Stomach smooth muscle (tissue), 2 donors: ENCODE measurements around the gene ANAPC1.
"Not testable (repeated sequence)": the region's sequence is repeated elsewhere in the genome, so short reads cannot be mapped to it uniquely, and the experiment has no call there.

Experiments used
- H3K27ac ChIP-seq: one replicate; pipeline ENCODE4 v1.7.0; 2013; ENCODE audit warnings: mild to moderate bottlenecking, low read length, inconsistent platforms
- H3K27me3 ChIP-seq, 2 donors: one replicate each; pipeline ENCODE4 v1.7.0; 2013; ENCODE audit warnings: low read length in 2 of 2; ENCODE audit not compliant: insufficient read depth in 2 of 2, control insufficient read depth in 1 of 2
- H3K36me3 ChIP-seq, 2 donors: one replicate each; pipeline ENCODE4 v1.7.0; 2013; ENCODE audit warnings: low read length in 2 of 2; ENCODE audit not compliant: control insufficient read depth in 2 of 2, insufficient read depth in 2 of 2
- H3K4me1 ChIP-seq: one replicate; pipeline ENCODE4 v1.7.0; 2013; ENCODE audit warnings: low read length; ENCODE audit not compliant: control insufficient read depth, insufficient read depth
- H3K4me3 ChIP-seq, 2 donors: one replicate each; pipeline ENCODE4 v1.7.0; 2013; ENCODE audit warnings: low read length in 2 of 2
- H3K9ac ChIP-seq, 2 donors: one replicate each; pipeline ENCODE4 v1.7.0; 2013; ENCODE audit warnings: low read length in 2 of 2, mild to moderate bottlenecking in 1 of 2
- H3K9me3 ChIP-seq, 2 donors: one replicate each; pipeline ENCODE4 v1.7.0; 2013; ENCODE audit warnings: low read length in 2 of 2; ENCODE audit not compliant: control insufficient read depth in 2 of 2
- donor health status: healthy.
- donor health status: Pancreatic carcinoma.

ANAPC1 gene

GRCh38 chr2:111865124-111865523 is 18.9 kb downstream of the ANAPC1 start:
- not testable (repeated sequence) for H3K4me1 ChIP-seq, H3K9ac ChIP-seq, H3K27me3 ChIP-seq, H3K9me3 ChIP-seq, H3K27ac ChIP-seq, H3K36me3 ChIP-seq, H3K4me3 ChIP-seq

GRCh38 chr2:111860005-111860404 is 24.0 kb downstream of the ANAPC1 start:
- H3K27me3 ChIP-seq, H3K9ac ChIP-seq, H3K36me3 ChIP-seq, H3K4me1 ChIP-seq, H3K9me3 ChIP-seq, H3K27ac ChIP-seq, H3K4me3 ChIP-seq: not testable (repeated sequence)

GRCh38 chr2:111852544-111852943 is 31.4 kb downstream of the ANAPC1 start:
- H3K4me1 ChIP-seq, H3K9ac ChIP-seq, H3K4me3 ChIP-seq, H3K36me3 ChIP-seq, H3K27me3 ChIP-seq, H3K9me3 ChIP-seq, H3K27ac ChIP-seq: not testable (repeated sequence)

- H3K27me3 ChIP-seq, H3K9ac ChIP-seq, H3K27ac ChIP-seq, H3K9me3 ChIP-seq, H3K4me3 ChIP-seq, H3K4me1 ChIP-seq, H3K36me3 ChIP-seq: not testable (repeated sequence)
Observed at GRCh38 chr2:111850646-111851045, 33.3 kb downstream of the ANAPC1 start.

GRCh38 chr2:111839625-111840282 is 44.2 kb downstream of the ANAPC1 start:
- H3K27ac ChIP-seq, H3K9me3 ChIP-seq, H3K36me3 ChIP-seq, H3K9ac ChIP-seq, H3K4me3 ChIP-seq, H3K27me3 ChIP-seq, H3K4me1 ChIP-seq: not testable (repeated sequence)

- not testable (repeated sequence) for H3K9me3 ChIP-seq, H3K27me3 ChIP-seq, H3K36me3 ChIP-seq, H3K4me3 ChIP-seq, H3K9ac ChIP-seq, H3K4me1 ChIP-seq, H3K27ac ChIP-seq
Observed at GRCh38 chr2:111838992-111839391, 45.0 kb downstream of the ANAPC1 start.

- not testable (repeated sequence) for H3K4me1 ChIP-seq, H3K36me3 ChIP-seq, H3K27me3 ChIP-seq, H3K4me3 ChIP-seq, H3K9me3 ChIP-seq, H3K9ac ChIP-seq, H3K27ac ChIP-seq
Observed at GRCh38 chr2:111834221-111834620, 49.8 kb downstream of the ANAPC1 start.

GRCh38 chr2:111830479-111830878 is 53.5 kb downstream of the ANAPC1 start:
- H3K27ac ChIP-seq, H3K9ac ChIP-seq, H3K4me3 ChIP-seq, H3K27me3 ChIP-seq, H3K9me3 ChIP-seq, H3K36me3 ChIP-seq, H3K4me1 ChIP-seq: not testable (repeated sequence)

GRCh38 chr2:111828217-111828766 is 55.7 kb downstream of the ANAPC1 start:
- H3K27ac ChIP-seq, H3K4me1 ChIP-seq, H3K4me3 ChIP-seq, H3K36me3 ChIP-seq, H3K9ac ChIP-seq, H3K27me3 ChIP-seq, H3K9me3 ChIP-seq: not testable (repeated sequence)

- not testable (repeated sequence) for H3K9me3 ChIP-seq, H3K4me1 ChIP-seq, H3K36me3 ChIP-seq, H3K4me3 ChIP-seq, H3K27me3 ChIP-seq, H3K9ac ChIP-seq, H3K27ac ChIP-seq
Observed at GRCh38 chr2:111812970-111813622, 70.9 kb downstream of the ANAPC1 start.

- H3K4me1 ChIP-seq, H3K4me3 ChIP-seq: not testable (repeated sequence)
Observed at GRCh38 chr2:111790633-111791032, 93.4 kb downstream of the ANAPC1 start.

More at GRCh38 chr2:111790633-111791032, 93.4 kb downstream of the ANAPC1 start:
- not testable (repeated sequence) for H3K27me3 ChIP-seq, H3K9ac ChIP-seq, H3K27ac ChIP-seq, H3K9me3 ChIP-seq, H3K36me3 ChIP-seq
